Measurements from ENCODE around the gene DAZAP1. TPM values are rescaled to one million over a fixed set of nuclear protein-coding genes. Genes with fewer than 3 reads are reported as not detected.

Gene DAZAP1
- total RNA-seq, 1 donor from 2014 or later: 82.9 TPM

- ATAC-seq (ENCODE audit: poor library complexity) (peak; percentile 90), DNase-seq (peak; percentile 90)
- intact Hi-C loops (cut with DNase I): no loop called here
These were observed 33.7 kb upstream of the DAZAP1 start for GRCh38 chr19:1373534-1374249.

GRCh38 chr19:1374250-1374577, 33.2 kb upstream of the DAZAP1 start:
- peak; percentile 37 for ATAC-seq (ENCODE audit: poor library complexity)

GRCh38 chr19:1376415-1376805, 31.0 kb upstream of the DAZAP1 start:
- ATAC-seq (ENCODE audit: poor library complexity) (no peak), DNase-seq (no peak)
- intact Hi-C loops (cut with DNase I): no loop called here

More at GRCh38 chr19:1374250-1374577, 33.2 kb upstream of the DAZAP1 start:
- DNase-seq: no peak
- intact Hi-C loops (cut with DNase I): no loop called here

GRCh38 chr19:1377176-1377964, 30.0 kb upstream of the DAZAP1 start:
- intact Hi-C loops (cut with DNase I): no loop called here
- ATAC-seq (ENCODE audit: poor library complexity) (no peak), DNase-seq (no peak)

- DNase-seq: no peak
- intact Hi-C loops (cut with DNase I): no loop called here
- ATAC-seq (ENCODE audit: poor library complexity): no peak
These were observed 29.2 kb upstream of the DAZAP1 start for GRCh38 chr19:1377965-1378785.

- intact Hi-C loops (cut with DNase I): no loop called here
- ATAC-seq (ENCODE audit: poor library complexity): no peak
These were observed 28.1 kb upstream of the DAZAP1 start for GRCh38 chr19:1379126-1379905.

GRCh38 chr19:1379961-1380489, 27.4 kb upstream of the DAZAP1 start:
- intact Hi-C loops (cut with DNase I): loop anchor here (10.0 kb wide), 1 partner anchor 105 kb away; the partner anchor contains the start of gene FAM174C
- ATAC-seq (ENCODE audit: poor library complexity): no peak
- DNase-seq: no peak

More at GRCh38 chr19:1379126-1379905, 28.1 kb upstream of the DAZAP1 start:
- no peak for DNase-seq

- ATAC-seq (ENCODE audit: poor library complexity): no peak
- no peak for DNase-seq
- intact Hi-C loops (cut with DNase I): loop anchor here (10.0 kb wide), 1 partner anchor 107 kb away; the partner anchor contains the start of gene FAM174C
These were observed 25.1 kb upstream of the DAZAP1 start for GRCh38 chr19:1382250-1382649.

GRCh38 chr19:1383017-1383311, 24.4 kb upstream of the DAZAP1 start:
- intact Hi-C loops (cut with DNase I): loop anchor here (10.0 kb wide), 1 partner anchor 108 kb away; the partner anchor contains the start of gene FAM174C
- ATAC-seq (ENCODE audit: poor library complexity): no peak
- DNase-seq: no peak

GRCh38 chr19:1383312-1384084, 23.9 kb upstream of the DAZAP1 start, which contains the start of gene NDUFS7:
Gene NDUFS7, plus strand, starts transcription at chr19:1383907. Its CDS starts 20 bp downstream, at chr19:1383927.
- ATAC-seq (ENCODE audit: poor library complexity) (peak; percentile 89), DNase-seq (peak; percentile 92)
- intact Hi-C loops (cut with DNase I): loop anchor here (10.0 kb wide), 1 partner anchor 109 kb away; the partner anchor contains the start of gene FAM174C

GRCh38 chr19:1384085-1384462, 23.3 kb upstream of the DAZAP1 start:
- ATAC-seq (ENCODE audit: poor library complexity) (peak; percentile 1), DNase-seq (no peak)
- intact Hi-C loops (cut with DNase I): loop anchor here (10.0 kb wide), 1 partner anchor 109 kb away; the partner anchor contains the start of gene FAM174C

GRCh38 chr19:1384478-1385110, 22.8 kb upstream of the DAZAP1 start:
- intact Hi-C loops (cut with DNase I): loop anchor here (10.0 kb wide), 1 partner anchor 110 kb away; the partner anchor contains the start of gene FAM174C
- DNase-seq (no peak), ATAC-seq (ENCODE audit: poor library complexity) (no peak)

- intact Hi-C loops (cut with DNase I): loop anchor here (10.0 kb wide), 1 partner anchor 111 kb away; the partner anchor contains the start of gene FAM174C
- no peak for ATAC-seq (ENCODE audit: poor library complexity)
- no peak for DNase-seq
These were observed 21.6 kb upstream of the DAZAP1 start for GRCh38 chr19:1385816-1386215.

- DNase-seq (no peak), ATAC-seq (ENCODE audit: poor library complexity) (no peak)
- intact Hi-C loops (cut with DNase I): loop anchor here (10.0 kb wide), 1 partner anchor 112 kb away; the partner anchor contains the start of gene FAM174C
These were observed 20.3 kb upstream of the DAZAP1 start for GRCh38 chr19:1386945-1387683.

- intact Hi-C loops (cut with DNase I): loop anchor here (10.0 kb wide), 1 partner anchor 113 kb away; the partner anchor contains the start of gene FAM174C
- DNase-seq: no peak
- peak; percentile 24 for ATAC-seq (ENCODE audit: poor library complexity)
These were observed 19.4 kb upstream of the DAZAP1 start for GRCh38 chr19:1387684-1388636.
